Nephron progenitor cell (in vitro differentiated cells): ENCODE data around the gene CCBE1.

ENCODE experiments used
- DNase-seq: peaks from one replicate; pipeline ENCODE4 v3.0.0; 2021
- H3K27ac Mint-ChIP-seq: 2 replicates; pipeline ENCODE4 v1.8.0; 2021; ENCODE audit warnings: mild to moderate bottlenecking, moderate library complexity, mixed read lengths
- H3K27me3 Mint-ChIP-seq: 2 replicates; pipeline ENCODE4 v1.8.0; 2021; ENCODE audit warnings: mild to moderate bottlenecking, low read depth, mixed read lengths; ENCODE audit not compliant: poor library complexity
- H3K36me3 Mint-ChIP-seq: 2 replicates; pipeline ENCODE4 v1.8.0; 2021; ENCODE audit warnings: low read depth, mixed read lengths
- H3K4me1 Mint-ChIP-seq: 2 replicates; pipeline ENCODE4 v1.8.0; 2021; ENCODE audit warnings: mixed read lengths
- H3K4me3 Mint-ChIP-seq: 2 replicates; pipeline ENCODE4 v1.8.0; 2021; ENCODE audit warnings: mild to moderate bottlenecking, moderate library complexity, mixed read lengths
- H3K9me3 Mint-ChIP-seq: 2 replicates; pipeline ENCODE4 v1.8.0; 2021; ENCODE audit warnings: mild to moderate bottlenecking, moderate library complexity, mixed read lengths
- CTCF ChIP-seq: fragments of 200-600 bp; sonication (generic); IDR thresholded peaks from 2 replicates; pipeline ENCODE4 v1.5.0; 2021; ENCODE audit warnings: antibody characterized with exemption

CCBE1 gene

GRCh38 chr18:59712311-59712710, 15.1 kb upstream of the CCBE1 start:
- peaks cover 38% of the 10 kb centered on the region for H3K4me1 Mint-ChIP-seq
- no peak overlapping the region for H3K27ac Mint-ChIP-seq
- TF ChIP-seq CTCF: no peak
- H3K4me3 Mint-ChIP-seq: no peak overlapping the region
- H3K9me3 Mint-ChIP-seq: peaks cover 18% of the 10 kb centered on the region
- H3K27me3 Mint-ChIP-seq: peaks cover 11% of the 10 kb centered on the region
- no peaks in the 10 kb centered on the region for H3K36me3 Mint-ChIP-seq
- no peak for DNase-seq

- no peak for DNase-seq
- Mint-ChIP-seq H3K4me1 (peaks cover 36% of the 10 kb centered on the region), H3K27ac (no peak overlapping the region), H3K27me3 (peaks cover 12% of the 10 kb centered on the region), H3K9me3 (peaks cover 18% of the 10 kb centered on the region), H3K4me3 (no peak overlapping the region), H3K36me3 (no peaks in the 10 kb centered on the region)
- TF ChIP-seq CTCF: no peak
These were observed 11.8 kb upstream of the CCBE1 start for GRCh38 chr18:59708988-59709387.

GRCh38 chr18:59707306-59707705, 10.1 kb upstream of the CCBE1 start:
- DNase-seq: no peak
- Mint-ChIP-seq H3K27ac (no peak overlapping the region), H3K4me3 (no peak overlapping the region), H3K27me3 (peaks cover 9% of the 10 kb centered on the region), H3K36me3 (no peaks in the 10 kb centered on the region), H3K4me1 (peaks cover 22% of the 10 kb centered on the region), H3K9me3 (peaks cover 14% of the 10 kb centered on the region)
- no peak for TF ChIP-seq CTCF

- Mint-ChIP-seq H3K4me1 (peaks cover 20% of the 10 kb centered on the region), H3K4me3 (no peak overlapping the region), H3K27me3 (peaks cover 7% of the 10 kb centered on the region), H3K36me3 (no peaks in the 10 kb centered on the region), H3K27ac (no peak overlapping the region), H3K9me3 (peaks cover 12% of the 10 kb centered on the region)
- no peak for TF ChIP-seq CTCF
- DNase-seq: no peak
These were observed 9.3 kb upstream of the CCBE1 start for GRCh38 chr18:59706499-59706898.

- no peak for TF ChIP-seq CTCF
- H3K36me3 Mint-ChIP-seq: no peaks in the 10 kb centered on the region
- no peak overlapping the region for H3K27ac Mint-ChIP-seq
- no peak for DNase-seq
- H3K4me1 Mint-ChIP-seq: peaks cover 34% of the 10 kb centered on the region
- H3K27me3 Mint-ChIP-seq: peaks cover 4% of the 10 kb centered on the region
- H3K9me3 Mint-ChIP-seq: peaks cover 12% of the 10 kb centered on the region
- no peak overlapping the region for H3K4me3 Mint-ChIP-seq
These were observed 7.9 kb upstream of the CCBE1 start for GRCh38 chr18:59705145-59705544.

GRCh38 chr18:59704146-59704545, 6.9 kb upstream of the CCBE1 start:
- peaks cover 42% of the 10 kb centered on the region for H3K4me1 Mint-ChIP-seq
- H3K27me3 Mint-ChIP-seq: peaks cover 8% of the 10 kb centered on the region
- DNase-seq: no peak
- no peak overlapping the region for H3K27ac Mint-ChIP-seq
- H3K9me3 Mint-ChIP-seq: peaks cover 12% of the 10 kb centered on the region
- H3K36me3 Mint-ChIP-seq: no peaks in the 10 kb centered on the region
- no peak for TF ChIP-seq CTCF
- no peak overlapping the region for H3K4me3 Mint-ChIP-seq
